ENCODE measurements around the gene GSE1. TPM values are rescaled to one million over a fixed set of nuclear protein-coding genes. Genes with fewer than 3 reads are reported as not detected.

The GSE1 gene
- total RNA-seq, 1 experiment from 2014 or later, result 124 TPM

- no peaks in the 10 kb centered on the region for H3K36me3 Mint-ChIP-seq
- no peak overlapping the region for H3K27ac Mint-ChIP-seq
- ChIA-PET POLR2A (interaction anchor here (0.7 kb wide), 1 partner anchor 72 kb away, joined by 3 read pairs; no protein-coding TSS in a partner anchor), CTCF (interaction anchor here (0.8 to 3.7 kb wide), 6 partner anchors 9 to 176 kb away, joined by 3 to 24 read pairs (median 3); no protein-coding TSS in a partner anchor)
- H3K4me1 Mint-ChIP-seq, result no peaks in the 10 kb centered on the region; the same call in 1 of the 2 replicates
- H3K27me3 Mint-ChIP-seq (ENCODE audit: low read depth), result no peaks in the 10 kb centered on the region
- TF ChIP-seq, protein P1, sequence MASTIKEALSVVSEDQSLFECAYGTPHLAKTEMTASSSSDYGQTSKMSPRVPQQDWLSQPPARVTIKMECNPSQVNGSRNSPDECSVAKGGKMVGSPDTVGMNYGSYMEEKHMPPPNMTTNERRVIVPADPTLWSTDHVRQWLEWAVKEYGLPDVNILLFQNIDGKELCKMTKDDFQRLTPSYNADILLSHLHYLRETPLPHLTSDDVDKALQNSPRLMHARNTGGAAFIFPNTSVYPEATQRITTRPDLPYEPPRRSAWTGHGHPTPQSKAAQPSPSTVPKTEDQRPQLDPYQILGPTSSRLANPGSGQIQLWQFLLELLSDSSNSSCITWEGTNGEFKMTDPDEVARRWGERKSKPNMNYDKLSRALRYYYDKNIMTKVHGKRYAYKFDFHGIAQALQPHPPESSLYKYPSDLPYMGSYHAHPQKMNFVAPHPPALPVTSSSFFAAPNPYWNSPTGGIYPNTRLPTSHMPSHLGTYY (CRISPR knock-in tag; IDR thresholded peaks at IDR 0.05), result no peak
- TF ChIP-seq, protein P2, sequence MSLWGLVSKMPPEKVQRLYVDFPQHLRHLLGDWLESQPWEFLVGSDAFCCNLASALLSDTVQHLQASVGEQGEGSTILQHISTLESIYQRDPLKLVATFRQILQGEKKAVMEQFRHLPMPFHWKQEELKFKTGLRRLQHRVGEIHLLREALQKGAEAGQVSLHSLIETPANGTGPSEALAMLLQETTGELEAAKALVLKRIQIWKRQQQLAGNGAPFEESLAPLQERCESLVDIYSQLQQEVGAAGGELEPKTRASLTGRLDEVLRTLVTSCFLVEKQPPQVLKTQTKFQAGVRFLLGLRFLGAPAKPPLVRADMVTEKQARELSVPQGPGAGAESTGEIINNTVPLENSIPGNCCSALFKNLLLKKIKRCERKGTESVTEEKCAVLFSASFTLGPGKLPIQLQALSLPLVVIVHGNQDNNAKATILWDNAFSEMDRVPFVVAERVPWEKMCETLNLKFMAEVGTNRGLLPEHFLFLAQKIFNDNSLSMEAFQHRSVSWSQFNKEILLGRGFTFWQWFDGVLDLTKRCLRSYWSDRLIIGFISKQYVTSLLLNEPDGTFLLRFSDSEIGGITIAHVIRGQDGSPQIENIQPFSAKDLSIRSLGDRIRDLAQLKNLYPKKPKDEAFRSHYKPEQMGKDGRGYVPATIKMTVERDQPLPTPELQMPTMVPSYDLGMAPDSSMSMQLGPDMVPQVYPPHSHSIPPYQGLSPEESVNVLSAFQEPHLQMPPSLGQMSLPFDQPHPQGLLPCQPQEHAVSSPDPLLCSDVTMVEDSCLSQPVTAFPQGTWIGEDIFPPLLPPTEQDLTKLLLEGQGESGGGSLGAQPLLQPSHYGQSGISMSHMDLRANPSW (CRISPR knock-in tag; conservative IDR thresholded peaks at IDR 0.05; ENCODE audit: low read depth), result no peak
- TF ChIP-seq ATF2 (CRISPR knock-in tag; IDR thresholded peaks at IDR 0.05; ENCODE audit: borderline replicate concordance, low read depth) (no peak), MYBL2 (CRISPR knock-in tag; IDR thresholded peaks at IDR 0.05) (no peak), ZNF121 (CRISPR knock-in tag; IDR thresholded peaks at IDR 0.05) (no peak), HMGA2 (CRISPR knock-in tag; IDR thresholded peaks at IDR 0.05) (no peak), CDX4 (CRISPR knock-in tag; IDR thresholded peaks at IDR 0.05; ENCODE audit: borderline replicate concordance) (no peak)
- H3K9me3 Mint-ChIP-seq, result no peaks in the 10 kb centered on the region
- ATAC-seq (no peak), DNase-seq (ENCODE audit: low spot score) (no peak)
- no peak overlapping the region for H3K4me3 Mint-ChIP-seq
Measured at GRCh38 chr16:85637061-85637807, 24.1 kb downstream of the GSE1 start.

DNA sequence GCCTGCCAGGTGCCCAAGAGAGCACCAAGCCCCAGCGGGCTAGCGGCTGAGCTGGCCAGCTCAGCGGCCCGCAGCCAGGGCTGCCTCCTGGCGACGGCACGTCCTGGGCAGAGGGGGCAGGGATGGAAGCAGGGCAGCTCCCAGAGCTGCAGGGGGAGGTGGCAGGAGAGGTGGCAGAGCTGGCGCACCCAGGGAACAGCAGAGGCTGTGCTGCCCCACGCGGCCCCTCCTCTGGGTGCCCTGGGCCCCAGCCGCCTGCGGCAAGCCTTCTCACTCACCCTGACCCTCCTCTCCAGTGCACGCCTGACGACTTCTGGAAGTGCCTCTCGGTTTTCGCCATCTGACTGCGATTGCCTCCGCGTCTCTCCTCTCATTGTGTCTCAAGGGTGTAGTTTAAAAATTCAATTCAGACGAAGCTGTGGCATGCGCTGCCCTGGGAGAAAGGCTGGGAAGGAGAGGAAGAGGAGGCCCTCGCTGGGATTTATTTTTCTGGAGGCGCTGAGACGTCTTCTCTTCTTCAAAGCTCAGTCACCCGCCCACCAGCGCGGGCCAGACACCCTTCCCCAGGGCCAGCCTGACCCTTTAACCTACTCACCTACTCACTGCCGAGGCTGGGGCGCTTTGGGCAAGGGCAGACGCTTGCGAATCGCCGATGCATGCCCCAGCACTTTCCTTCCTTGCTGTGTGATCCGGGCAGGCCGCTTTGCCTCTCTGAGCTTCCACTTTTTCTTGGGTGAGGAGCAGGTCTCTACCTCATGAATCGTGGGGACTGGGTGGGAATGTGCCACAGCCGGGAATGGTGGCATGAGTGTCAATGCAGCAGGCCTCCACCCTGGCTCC lies 24.9 kb downstream of the GSE1 start:
- Mint-ChIP-seq H3K27ac (peak overlapping the region; percentile 79), H3K27me3 (ENCODE audit: low read depth) (no peaks in the 10 kb centered on the region), H3K36me3 (no peaks in the 10 kb centered on the region), H3K4me1 (no peaks in the 10 kb centered on the region; the same call in 1 of the 2 replicates), H3K4me3 (no peak overlapping the region), H3K9me3 (no peaks in the 10 kb centered on the region)
- ChIA-PET POLR2A (no interaction called here), CTCF (interaction anchor here (1.0 to 3.7 kb wide), 5 partner anchors 10 to 176 kb away, joined by 3 to 24 read pairs (median 3); no protein-coding TSS in a partner anchor)
- DNase-seq (ENCODE audit: low spot score) (no peak), ATAC-seq (no peak)
- TF ChIP-seq, protein P3, sequence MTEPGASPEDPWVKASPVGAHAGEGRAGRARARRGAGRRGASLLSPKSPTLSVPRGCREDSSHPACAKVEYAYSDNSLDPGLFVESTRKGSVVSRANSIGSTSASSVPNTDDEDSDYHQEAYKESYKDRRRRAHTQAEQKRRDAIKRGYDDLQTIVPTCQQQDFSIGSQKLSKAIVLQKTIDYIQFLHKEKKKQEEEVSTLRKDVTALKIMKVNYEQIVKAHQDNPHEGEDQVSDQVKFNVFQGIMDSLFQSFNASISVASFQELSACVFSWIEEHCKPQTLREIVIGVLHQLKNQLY (CRISPR knock-in tag; IDR thresholded peaks at IDR 0.05), result no peak
- TF ChIP-seq, protein P4, sequence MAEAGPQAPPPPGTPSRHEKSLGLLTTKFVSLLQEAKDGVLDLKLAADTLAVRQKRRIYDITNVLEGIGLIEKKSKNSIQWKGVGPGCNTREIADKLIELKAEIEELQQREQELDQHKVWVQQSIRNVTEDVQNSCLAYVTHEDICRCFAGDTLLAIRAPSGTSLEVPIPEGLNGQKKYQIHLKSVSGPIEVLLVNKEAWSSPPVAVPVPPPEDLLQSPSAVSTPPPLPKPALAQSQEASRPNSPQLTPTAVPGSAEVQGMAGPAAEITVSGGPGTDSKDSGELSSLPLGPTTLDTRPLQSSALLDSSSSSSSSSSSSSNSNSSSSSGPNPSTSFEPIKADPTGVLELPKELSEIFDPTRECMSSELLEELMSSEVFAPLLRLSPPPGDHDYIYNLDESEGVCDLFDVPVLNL (CRISPR knock-in tag; IDR thresholded peaks at IDR 0.05; ENCODE audit: borderline replicate concordance, low read depth), result no peak
- no peak for TF ChIP-seq HMGXB4 (CRISPR knock-in tag; IDR thresholded peaks at IDR 0.05)
- TF ChIP-seq, protein P5, sequence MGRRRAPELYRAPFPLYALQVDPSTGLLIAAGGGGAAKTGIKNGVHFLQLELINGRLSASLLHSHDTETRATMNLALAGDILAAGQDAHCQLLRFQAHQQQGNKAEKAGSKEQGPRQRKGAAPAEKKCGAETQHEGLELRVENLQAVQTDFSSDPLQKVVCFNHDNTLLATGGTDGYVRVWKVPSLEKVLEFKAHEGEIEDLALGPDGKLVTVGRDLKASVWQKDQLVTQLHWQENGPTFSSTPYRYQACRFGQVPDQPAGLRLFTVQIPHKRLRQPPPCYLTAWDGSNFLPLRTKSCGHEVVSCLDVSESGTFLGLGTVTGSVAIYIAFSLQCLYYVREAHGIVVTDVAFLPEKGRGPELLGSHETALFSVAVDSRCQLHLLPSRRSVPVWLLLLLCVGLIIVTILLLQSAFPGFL (CRISPR knock-in tag; IDR thresholded peaks at IDR 0.05; ENCODE audit: borderline replicate concordance), result no peak
- TF ChIP-seq, protein P6, sequence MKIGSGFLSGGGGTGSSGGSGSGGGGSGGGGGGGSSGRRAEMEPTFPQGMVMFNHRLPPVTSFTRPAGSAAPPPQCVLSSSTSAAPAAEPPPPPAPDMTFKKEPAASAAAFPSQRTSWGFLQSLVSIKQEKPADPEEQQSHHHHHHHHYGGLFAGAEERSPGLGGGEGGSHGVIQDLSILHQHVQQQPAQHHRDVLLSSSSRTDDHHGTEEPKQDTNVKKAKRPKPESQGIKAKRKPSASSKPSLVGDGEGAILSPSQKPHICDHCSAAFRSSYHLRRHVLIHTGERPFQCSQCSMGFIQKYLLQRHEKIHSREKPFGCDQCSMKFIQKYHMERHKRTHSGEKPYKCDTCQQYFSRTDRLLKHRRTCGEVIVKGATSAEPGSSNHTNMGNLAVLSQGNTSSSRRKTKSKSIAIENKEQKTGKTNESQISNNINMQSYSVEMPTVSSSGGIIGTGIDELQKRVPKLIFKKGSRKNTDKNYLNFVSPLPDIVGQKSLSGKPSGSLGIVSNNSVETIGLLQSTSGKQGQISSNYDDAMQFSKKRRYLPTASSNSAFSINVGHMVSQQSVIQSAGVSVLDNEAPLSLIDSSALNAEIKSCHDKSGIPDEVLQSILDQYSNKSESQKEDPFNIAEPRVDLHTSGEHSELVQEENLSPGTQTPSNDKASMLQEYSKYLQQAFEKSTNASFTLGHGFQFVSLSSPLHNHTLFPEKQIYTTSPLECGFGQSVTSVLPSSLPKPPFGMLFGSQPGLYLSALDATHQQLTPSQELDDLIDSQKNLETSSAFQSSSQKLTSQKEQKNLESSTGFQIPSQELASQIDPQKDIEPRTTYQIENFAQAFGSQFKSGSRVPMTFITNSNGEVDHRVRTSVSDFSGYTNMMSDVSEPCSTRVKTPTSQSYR (CRISPR knock-in tag; IDR thresholded peaks at IDR 0.05), result no peak
- TF ChIP-seq MAX (CRISPR knock-in tag; IDR thresholded peaks at IDR 0.05), result no peak
- TF ChIP-seq ZNF232 (CRISPR knock-in tag; IDR thresholded peaks at IDR 0.05), result no peak
- TF ChIP-seq GRHL2 (CRISPR knock-in tag; IDR thresholded peaks at IDR 0.05; ENCODE audit: insufficient replicate concordance, severe bottlenecking), result no peak
- no peak for TF ChIP-seq EMX1 (CRISPR knock-in tag; IDR thresholded peaks at IDR 0.05)
